ENCODE results near the gene HDAC8.

HDAC8 gene

GRCh38 chrX:72351606-72352334 is 220.9 kb downstream of the HDAC8 start:
- TF ChIP-seq CTCF (IDR thresholded peaks at IDR 0.05; ENCODE audit: insufficient read depth, low read depth, low read length, missing control alignments), result no peak
- H3K4me3 ChIP-seq (ENCODE audit: low read depth, low read length), result no peak overlapping the region
- no peak for DNase-seq (ENCODE audit: low read depth)

- DNase-seq (ENCODE audit: low read depth), result peak; percentile 54
- no peak for TF ChIP-seq CTCF (IDR thresholded peaks at IDR 0.05; ENCODE audit: insufficient read depth, low read depth, low read length, missing control alignments)
- no peak overlapping the region for H3K4me3 ChIP-seq (ENCODE audit: low read depth, low read length)
Observed at GRCh38 chrX:72349190-72349589, 223.5 kb downstream of the HDAC8 start.

- no peak for TF ChIP-seq CTCF (IDR thresholded peaks at IDR 0.05; ENCODE audit: insufficient read depth, low read depth, low read length, missing control alignments)
- no peak for DNase-seq (ENCODE audit: low read depth)
- H3K4me3 ChIP-seq (ENCODE audit: low read depth, low read length), result no peak overlapping the region
Observed at GRCh38 chrX:72348247-72348979, 224.2 kb downstream of the HDAC8 start.

- H3K4me3 ChIP-seq (ENCODE audit: low read depth, low read length), result no peak overlapping the region
- no peak for TF ChIP-seq CTCF (IDR thresholded peaks at IDR 0.05; ENCODE audit: insufficient read depth, low read depth, low read length, missing control alignments)
- DNase-seq (ENCODE audit: low read depth), result no peak
Observed at GRCh38 chrX:72347366-72347765, 225.3 kb downstream of the HDAC8 start.

- H3K4me3 ChIP-seq (ENCODE audit: low read depth, low read length), result no peak overlapping the region
- no peak for DNase-seq (ENCODE audit: low read depth)
- no peak for TF ChIP-seq CTCF (IDR thresholded peaks at IDR 0.05; ENCODE audit: insufficient read depth, low read depth, low read length, missing control alignments)
Observed at GRCh38 chrX:72346302-72346949, 226.2 kb downstream of the HDAC8 start.

- TF ChIP-seq CTCF (IDR thresholded peaks at IDR 0.05; ENCODE audit: insufficient read depth, low read depth, low read length, missing control alignments), result no peak
- no peak for DNase-seq (ENCODE audit: low read depth)
- H3K4me3 ChIP-seq (ENCODE audit: low read depth, low read length), result no peak overlapping the region
Observed at GRCh38 chrX:72340626-72341025, 232.0 kb downstream of the HDAC8 start.

All from GM12865 (cell line).